Spleen (tissue), 7 donors: ENCODE measurements around the gene KCNAB1.

Experiments used
- POLR2A ChIP-seq, 3 donors: fragments of 450-650 bp; IDR thresholded peaks; one replicate each; pipeline ENCODE4 v1.5.1; 2017; ENCODE audit warnings: antibody characterized with exemption in 3 of 3, mild to moderate bottlenecking in 1 of 3
- TF ChIP-seq, protein P1 (sequence below), 11 experiments: fragments of 200-600 bp in 7 of 11; fragments of 450-650 bp in 4 of 11; sonication (generic) in 4 of 11; IDR thresholded peaks in 8 of 11; conservative IDR thresholded peaks in 3 of 11; 1 replicate in 7 of 11; 2 replicates in 4 of 11; pipeline versions ENCODE4 v1.4.0 to v1.8.0; 2016 to 2021; ENCODE audit warnings: antibody characterized with exemption in 11 of 11, inconsistent platforms in 4 of 11, mild to moderate bottlenecking in 1 of 11
- donor health status: DM: no; HTN: no; CAD: no; lungs with moderate emphysema.
- donor health status: DM: no; HTN: no; CAD: no.
- donor health status: DM: no; HTN: no; CAD: no.

DNA sequence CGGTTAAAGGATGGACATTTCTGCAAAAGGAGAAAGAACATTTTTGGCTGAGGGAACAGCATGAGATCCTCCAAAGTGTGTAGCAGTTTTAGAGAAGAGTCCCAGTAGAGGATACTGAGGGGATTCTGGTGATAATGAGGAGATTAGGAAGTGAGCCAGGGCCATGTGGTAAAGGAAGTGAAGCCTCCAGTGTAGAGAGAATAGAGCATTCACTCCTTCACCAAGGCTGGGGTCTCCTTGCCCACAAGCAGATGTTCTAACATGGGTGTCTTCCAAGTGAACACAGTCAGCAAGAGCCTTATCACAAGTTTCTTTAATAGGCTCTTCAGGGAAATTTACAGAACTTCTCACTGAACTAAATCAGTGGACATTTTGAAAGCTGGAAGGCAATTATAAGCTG lies 260.9 kb downstream of the KCNAB1 start:
- TF ChIP-seq, protein P1, sequence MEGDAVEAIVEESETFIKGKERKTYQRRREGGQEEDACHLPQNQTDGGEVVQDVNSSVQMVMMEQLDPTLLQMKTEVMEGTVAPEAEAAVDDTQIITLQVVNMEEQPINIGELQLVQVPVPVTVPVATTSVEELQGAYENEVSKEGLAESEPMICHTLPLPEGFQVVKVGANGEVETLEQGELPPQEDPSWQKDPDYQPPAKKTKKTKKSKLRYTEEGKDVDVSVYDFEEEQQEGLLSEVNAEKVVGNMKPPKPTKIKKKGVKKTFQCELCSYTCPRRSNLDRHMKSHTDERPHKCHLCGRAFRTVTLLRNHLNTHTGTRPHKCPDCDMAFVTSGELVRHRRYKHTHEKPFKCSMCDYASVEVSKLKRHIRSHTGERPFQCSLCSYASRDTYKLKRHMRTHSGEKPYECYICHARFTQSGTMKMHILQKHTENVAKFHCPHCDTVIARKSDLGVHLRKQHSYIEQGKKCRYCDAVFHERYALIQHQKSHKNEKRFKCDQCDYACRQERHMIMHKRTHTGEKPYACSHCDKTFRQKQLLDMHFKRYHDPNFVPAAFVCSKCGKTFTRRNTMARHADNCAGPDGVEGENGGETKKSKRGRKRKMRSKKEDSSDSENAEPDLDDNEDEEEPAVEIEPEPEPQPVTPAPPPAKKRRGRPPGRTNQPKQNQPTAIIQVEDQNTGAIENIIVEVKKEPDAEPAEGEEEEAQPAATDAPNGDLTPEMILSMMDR (IDR thresholded peaks at IDR 0.05 in 8 of 11, conservative IDR thresholded peaks at IDR 0.05 in 3 of 11): no peak
- no peak for TF ChIP-seq POLR2A (IDR thresholded peaks at IDR 0.05)
